GM15510 (cell line): ENCODE data around the gene SVIL.
A peak's percentile ranks its signal among the peaks of the same experiment; 100 is the strongest.

Source experiments
- POLR2A ChIP-seq: IDR thresholded peaks from 3 replicates; pipeline ENCODE4 v1.6.1; 2011; ENCODE audit warnings: borderline replicate concordance; ENCODE audit not compliant: insufficient read length; ENCODE audit errors: extremely low read depth

SVIL gene

GRCh38 chr10:29420744-29421143 lies 214.0 kb downstream of the SVIL start:
- TF ChIP-seq POLR2A: no peak

- TF ChIP-seq POLR2A: no peak
These were observed 217.4 kb downstream of the SVIL start for GRCh38 chr10:29417324-29417723.

GRCh38 chr10:29415876-29416275 lies 218.9 kb downstream of the SVIL start:
- TF ChIP-seq POLR2A: no peak

- TF ChIP-seq POLR2A: no peak
These were observed 220.3 kb downstream of the SVIL start for GRCh38 chr10:29414501-29414900.

- TF ChIP-seq POLR2A: no peak
These were observed 222.3 kb downstream of the SVIL start for GRCh38 chr10:29412485-29412884.

- no peak for TF ChIP-seq POLR2A
These were observed 223.0 kb downstream of the SVIL start for GRCh38 chr10:29411666-29412315.

GRCh38 chr10:29409241-29410054 lies 225.3 kb downstream of the SVIL start:
- peak; percentile 57 for TF ChIP-seq POLR2A

GRCh38 chr10:29408847-29409240 lies 225.9 kb downstream of the SVIL start:
- no peak for TF ChIP-seq POLR2A
